ENCODE data around the gene GUCA2B. TPM values are rescaled to one million over a fixed set of nuclear protein-coding genes. Genes with fewer than 3 reads are reported as not detected.

Gene GUCA2B
- total RNA-seq, 2 experiments from 2014 or later, result not detected

- TF ChIP-seq CTCF (IDR thresholded peaks at IDR 0.05), result no peak
- H3K4me1 Mint-ChIP-seq (ENCODE audit: low read depth), result no peaks in the 10 kb centered on the region
- ChIA-PET CTCF (interaction anchor here (2.6 kb wide), 1 partner anchor 17 kb away, joined by 6 read pairs; no protein-coding TSS in a partner anchor), POLR2A (interaction anchor here (0.5 kb wide), 1 partner anchor 1005 kb away, joined by 3 read pairs; no protein-coding TSS in a partner anchor)
- intact Hi-C loops (cut with DNase I, micrococcal nuclease), result no loop called here
- peaks cover 64% of the 10 kb centered on the region for H3K36me3 ChIP-seq (ENCODE audit: insufficient read depth, low read length)
- no peak overlapping the region for H3K4me3 Mint-ChIP-seq
- no peaks in the 10 kb centered on the region for H3K9me3 ChIP-seq (ENCODE audit: control insufficient read depth in 1 of 2, insufficient read depth in 1 of 2, low read length in 2 of 2)
- DNase-seq, result no peak
- H3K27me3 ChIP-seq (ENCODE audit: control insufficient read depth in 1 of 2, insufficient read depth in 2 of 2, low read length in 2 of 2), result no peaks in the 10 kb centered on the region
- no peaks in the 10 kb centered on the region for H3K4me1 ChIP-seq (ENCODE audit: insufficient read depth, low read length)
- peaks cover 87% of the 10 kb centered on the region for H3K36me3 Mint-ChIP-seq (ENCODE audit: low read depth)
- no peaks in the 10 kb centered on the region for H3K9me3 Mint-ChIP-seq
- no peak overlapping the region for H3K27ac Mint-ChIP-seq
- H3K27me3 Mint-ChIP-seq, result no peaks in the 10 kb centered on the region
- H3K4me3 ChIP-seq (ENCODE audit: low read length), result no peak overlapping the region
- H3K27ac ChIP-seq (ENCODE audit: low read depth in 1 of 2, low read length in 2 of 2), result no peak overlapping the region
- no peak for ATAC-seq (ENCODE audit: poor library complexity)
Measured at GRCh38 chr1:42189931-42190853, 37.0 kb downstream of the GUCA2B start.

DNA sequence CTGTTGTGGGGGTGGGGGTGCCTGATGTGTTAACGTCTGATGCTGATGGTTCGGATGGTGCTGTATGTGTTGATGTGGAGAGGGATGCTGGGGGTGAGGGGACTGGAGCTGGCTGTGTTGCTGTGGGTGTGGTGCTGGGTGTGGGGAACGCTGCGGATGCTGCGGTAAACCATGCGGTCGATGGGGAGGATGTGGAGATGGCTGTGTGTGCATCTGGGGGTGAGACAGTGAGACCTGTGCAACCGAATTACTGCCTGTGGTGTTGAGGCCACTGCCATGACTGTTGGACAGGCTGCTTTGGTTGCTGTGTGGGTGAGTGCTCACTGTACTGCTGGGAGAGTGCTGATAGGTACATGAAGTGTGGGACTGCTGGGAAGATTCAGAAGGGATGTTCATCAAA lies 38.1 kb downstream of the GUCA2B start:
- Mint-ChIP-seq H3K36me3 (ENCODE audit: low read depth) (peaks cover 87% of the 10 kb centered on the region), H3K27me3 (no peaks in the 10 kb centered on the region), H3K27ac (peak overlapping the region; percentile 34), H3K4me3 (no peak overlapping the region), H3K4me1 (ENCODE audit: low read depth) (no peaks in the 10 kb centered on the region), H3K9me3 (no peaks in the 10 kb centered on the region)
- H3K4me3 ChIP-seq (ENCODE audit: low read length), result no peak overlapping the region
- ATAC-seq (ENCODE audit: poor library complexity) (no peak), DNase-seq (no peak)
- H3K27ac ChIP-seq (ENCODE audit: low read depth in 1 of 2, low read length in 2 of 2), result no peak overlapping the region
- H3K9me3 ChIP-seq (ENCODE audit: control insufficient read depth in 1 of 2, insufficient read depth in 1 of 2, low read length in 2 of 2), result no peaks in the 10 kb centered on the region
- CTCF ChIA-PET, result interaction anchor here (2.6 kb wide), 1 partner anchor 18 kb away, joined by 6 read pairs; no protein-coding TSS in a partner anchor
- peaks cover 64% of the 10 kb centered on the region for H3K36me3 ChIP-seq (ENCODE audit: insufficient read depth, low read length)
- no peak for TF ChIP-seq CTCF (IDR thresholded peaks at IDR 0.05)
- intact Hi-C loops (cut with DNase I, micrococcal nuclease), result no loop called here
- POLR2A ChIA-PET, result no interaction called here
- no peaks in the 10 kb centered on the region for H3K27me3 ChIP-seq (ENCODE audit: control insufficient read depth in 1 of 2, insufficient read depth in 2 of 2, low read length in 2 of 2)
- H3K4me1 ChIP-seq (ENCODE audit: insufficient read depth, low read length), result no peaks in the 10 kb centered on the region

GRCh38 chr1:42192106-42192505 lies 38.9 kb downstream of the GUCA2B start:
- intact Hi-C loops (cut with DNase I, micrococcal nuclease), result no loop called here
- CTCF ChIA-PET, result interaction anchor here (2.6 kb wide), 1 partner anchor 19 kb away, joined by 6 read pairs; no protein-coding TSS in a partner anchor
- Mint-ChIP-seq H3K9me3 (no peaks in the 10 kb centered on the region), H3K4me1 (ENCODE audit: low read depth) (no peaks in the 10 kb centered on the region), H3K27ac (peak overlapping the region; percentile 2), H3K36me3 (ENCODE audit: low read depth) (peaks cover 87% of the 10 kb centered on the region), H3K4me3 (no peak overlapping the region), H3K27me3 (no peaks in the 10 kb centered on the region)
- ATAC-seq (ENCODE audit: poor library complexity) (no peak), DNase-seq (no peak)
- TF ChIP-seq CTCF (IDR thresholded peaks at IDR 0.05), result no peak
- Histone ChIP-seq H3K27ac (ENCODE audit: low read depth in 1 of 2, low read length in 2 of 2) (no peak overlapping the region), H3K36me3 (ENCODE audit: insufficient read depth, low read length) (peaks cover 67% of the 10 kb centered on the region), H3K27me3 (ENCODE audit: control insufficient read depth in 1 of 2, insufficient read depth in 2 of 2, low read length in 2 of 2) (no peaks in the 10 kb centered on the region), H3K4me1 (ENCODE audit: insufficient read depth, low read length) (no peaks in the 10 kb centered on the region), H3K4me3 (ENCODE audit: low read length) (no peak overlapping the region), H3K9me3 (ENCODE audit: control insufficient read depth in 1 of 2, insufficient read depth in 1 of 2, low read length in 2 of 2) (no peaks in the 10 kb centered on the region)
- POLR2A ChIA-PET, result no interaction called here

All from CD4-positive, alpha-beta T cell (primary cell).